A549 treated with CpdA at 1 μM for 4 hours (cell line): Measurements from ENCODE around the gene RBMS3. TPM values are rescaled to one million over a fixed set of nuclear protein-coding genes. Genes with fewer than 3 reads are reported as not detected.

ENCODE experiments used
- total RNA-seq: library from RNA; stranded (reverse); fragments of 200-300 nt; extraction: Qiagen RNA extraction; gene quantifications from 5 replicates; pipeline ENCODE4 v1.2.3, GENCODE V29; 2022; ENCODE audit warnings: low read depth

RBMS3 gene
- total RNA-seq: 0.47 to 1.4 TPM (median 0.85 TPM) in 5 replicates

GRCh38 chr3:29280404-29281093 lies at the start of gene RBMS3:
Gene RBMS3 (plus strand): TSS chr3:29281071.

